ENCODE measurements around the gene CRIM1. TPM values are rescaled to one million over a fixed set of nuclear protein-coding genes. Genes with fewer than 3 reads are reported as not detected.

The CRIM1 gene
- total RNA-seq, 1 experiment from 2014 or later = 46.5 TPM

GRCh38 chr2:36493306-36493705, 137.7 kb downstream of the CRIM1 start:
- H3K27ac ChIP-seq (ENCODE audit: low read depth, low read length, poor library complexity, severe bottlenecking) = no peak overlapping the region
- no peaks in the 10 kb centered on the region for H3K9me3 ChIP-seq (ENCODE audit: low read depth, low read length, poor library complexity, severe bottlenecking)
- DNase-seq (ENCODE audit: low spot score) = no peak
- no peak for TF ChIP-seq EZH2 (IDR thresholded peaks at IDR 0.05; ENCODE audit: borderline replicate concordance, low read depth, low read length, poor library complexity, severe bottlenecking)
- TF ChIP-seq, protein P1, sequence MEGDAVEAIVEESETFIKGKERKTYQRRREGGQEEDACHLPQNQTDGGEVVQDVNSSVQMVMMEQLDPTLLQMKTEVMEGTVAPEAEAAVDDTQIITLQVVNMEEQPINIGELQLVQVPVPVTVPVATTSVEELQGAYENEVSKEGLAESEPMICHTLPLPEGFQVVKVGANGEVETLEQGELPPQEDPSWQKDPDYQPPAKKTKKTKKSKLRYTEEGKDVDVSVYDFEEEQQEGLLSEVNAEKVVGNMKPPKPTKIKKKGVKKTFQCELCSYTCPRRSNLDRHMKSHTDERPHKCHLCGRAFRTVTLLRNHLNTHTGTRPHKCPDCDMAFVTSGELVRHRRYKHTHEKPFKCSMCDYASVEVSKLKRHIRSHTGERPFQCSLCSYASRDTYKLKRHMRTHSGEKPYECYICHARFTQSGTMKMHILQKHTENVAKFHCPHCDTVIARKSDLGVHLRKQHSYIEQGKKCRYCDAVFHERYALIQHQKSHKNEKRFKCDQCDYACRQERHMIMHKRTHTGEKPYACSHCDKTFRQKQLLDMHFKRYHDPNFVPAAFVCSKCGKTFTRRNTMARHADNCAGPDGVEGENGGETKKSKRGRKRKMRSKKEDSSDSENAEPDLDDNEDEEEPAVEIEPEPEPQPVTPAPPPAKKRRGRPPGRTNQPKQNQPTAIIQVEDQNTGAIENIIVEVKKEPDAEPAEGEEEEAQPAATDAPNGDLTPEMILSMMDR (conservative IDR thresholded peaks at IDR 0.05; ENCODE audit: low read depth, low read length) = no peak
- no peaks in the 10 kb centered on the region for H3K27me3 ChIP-seq (replicated peaks; ENCODE audit: insufficient read depth, low read depth, low read length, poor library complexity)
- no peak overlapping the region for H3K4me3 ChIP-seq (ENCODE audit: low read depth, low read length, poor library complexity, severe bottlenecking)
- CTCF ChIA-PET = no interaction called here
- peaks cover 33% of the 10 kb centered on the region for H3K4me1 ChIP-seq (ENCODE audit: insufficient read depth, low read length, poor library complexity, severe bottlenecking)
- H3K36me3 ChIP-seq (ENCODE audit: insufficient read depth, low read length, poor library complexity, severe bottlenecking) = no peaks in the 10 kb centered on the region
- POLR2A ChIA-PET (ENCODE audit: low non-redundant PET) = no interaction called here
- no TSS peak for BruUV-seq (replicated peaks)
- intact Hi-C loops (cut with micrococcal nuclease; ENCODE audit: unreplicated experiment) = loop anchor here (10.0 kb wide), 1 partner anchor 519 kb away; no protein-coding TSS in a partner anchor

DNA sequence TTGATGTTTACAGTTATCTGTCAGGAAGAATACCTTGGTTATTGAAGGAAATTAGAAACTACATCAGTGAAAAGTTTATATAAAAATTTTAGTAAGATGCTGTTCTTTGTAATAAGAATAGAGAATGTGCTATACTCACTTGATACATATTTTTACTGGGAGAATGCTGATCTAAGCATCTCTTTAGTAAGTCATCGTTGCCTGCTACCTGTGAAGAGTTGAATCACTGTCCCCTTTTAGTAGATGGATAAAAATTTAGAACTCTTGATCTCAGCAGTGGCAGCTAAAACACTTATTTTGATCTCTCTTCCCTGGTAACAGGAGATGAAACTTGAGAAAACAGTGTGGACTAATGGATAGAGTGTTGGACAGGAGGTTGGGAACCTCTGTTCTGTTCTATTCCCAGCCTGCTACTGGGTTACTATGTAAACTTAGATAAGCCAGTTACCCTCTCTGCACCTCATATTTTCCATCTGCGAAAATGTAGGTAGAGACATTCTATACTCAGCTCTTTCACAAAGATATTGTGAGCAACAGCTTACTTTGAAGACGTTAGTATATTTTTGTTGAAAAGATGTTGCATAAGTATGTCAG, 142.1 kb downstream of the CRIM1 start:
- no peak for DNase-seq (ENCODE audit: low spot score)
- H3K27me3 ChIP-seq (replicated peaks; ENCODE audit: insufficient read depth, low read depth, low read length, poor library complexity) = no peaks in the 10 kb centered on the region
- no peak overlapping the region for H3K4me3 ChIP-seq (ENCODE audit: low read depth, low read length, poor library complexity, severe bottlenecking)
- peaks cover 7% of the 10 kb centered on the region for H3K4me1 ChIP-seq (ENCODE audit: insufficient read depth, low read length, poor library complexity, severe bottlenecking)
- POLR2A ChIA-PET (ENCODE audit: low non-redundant PET) = no interaction called here
- CTCF ChIA-PET = no interaction called here
- no peak overlapping the region for H3K27ac ChIP-seq (ENCODE audit: low read depth, low read length, poor library complexity, severe bottlenecking)
- H3K9me3 ChIP-seq (ENCODE audit: low read depth, low read length, poor library complexity, severe bottlenecking) = no peaks in the 10 kb centered on the region
- no TSS peak for BruUV-seq (replicated peaks)
- TF ChIP-seq EZH2 (IDR thresholded peaks at IDR 0.05; ENCODE audit: borderline replicate concordance, low read depth, low read length, poor library complexity, severe bottlenecking) = no peak
- TF ChIP-seq, protein P1 (conservative IDR thresholded peaks at IDR 0.05; ENCODE audit: low read depth, low read length) = no peak
- intact Hi-C loops (cut with micrococcal nuclease; ENCODE audit: unreplicated experiment) = loop anchor here (10.0 kb wide), 1 partner anchor 523 kb away; no protein-coding TSS in a partner anchor
- H3K36me3 ChIP-seq (ENCODE audit: insufficient read depth, low read length, poor library complexity, severe bottlenecking) = peaks cover 5% of the 10 kb centered on the region

- POLR2A ChIA-PET (ENCODE audit: low non-redundant PET) = no interaction called here
- CTCF ChIA-PET = no interaction called here
- Histone ChIP-seq H3K4me3 (ENCODE audit: low read depth, low read length, poor library complexity, severe bottlenecking) (no peak overlapping the region), H3K36me3 (ENCODE audit: insufficient read depth, low read length, poor library complexity, severe bottlenecking) (peaks cover 5% of the 10 kb centered on the region), H3K4me1 (ENCODE audit: insufficient read depth, low read length, poor library complexity, severe bottlenecking) (no peaks in the 10 kb centered on the region), H3K27me3 (replicated peaks; ENCODE audit: insufficient read depth, low read depth, low read length, poor library complexity) (no peaks in the 10 kb centered on the region), H3K9me3 (ENCODE audit: low read depth, low read length, poor library complexity, severe bottlenecking) (no peaks in the 10 kb centered on the region), H3K27ac (ENCODE audit: low read depth, low read length, poor library complexity, severe bottlenecking) (no peak overlapping the region)
- DNase-seq (ENCODE audit: low spot score) = no peak
- no TSS peak for BruUV-seq (replicated peaks)
- intact Hi-C loops (cut with micrococcal nuclease; ENCODE audit: unreplicated experiment) = loop anchor here (10.0 kb wide), 1 partner anchor 524 kb away; no protein-coding TSS in a partner anchor
- no peak for TF ChIP-seq EZH2 (IDR thresholded peaks at IDR 0.05; ENCODE audit: borderline replicate concordance, low read depth, low read length, poor library complexity, severe bottlenecking)
- TF ChIP-seq, protein P1 (conservative IDR thresholded peaks at IDR 0.05; ENCODE audit: low read depth, low read length) = no peak
Measured at GRCh38 chr2:36499128-36499820, 143.7 kb downstream of the CRIM1 start.

Data from A673 (cell line).